CD4-positive, alpha-beta T cell treated with Interleukin-6 at 100 ng/mL for 8 hours (primary cell): ENCODE data around the gene CMIP.

Source experiments
- DNase-seq: peaks from one replicate; pipeline ENCODE4 v3.0.0-alpha.2; 2020; ENCODE audit warnings: mixed read lengths, low spot score

Gene CMIP

GRCh38 chr16:81661082-81661481 lies 216.5 kb downstream of the CMIP start:
- no peak for DNase-seq

GRCh38 chr16:81664153-81664552 lies 219.5 kb downstream of the CMIP start:
- DNase-seq: no peak

- no peak for DNase-seq
Measured at GRCh38 chr16:81665588-81665987, 221.0 kb downstream of the CMIP start.

- no peak for DNase-seq
Measured at GRCh38 chr16:81666113-81666512, 221.5 kb downstream of the CMIP start.

- no peak for DNase-seq
Measured at GRCh38 chr16:81668243-81669097, 223.9 kb downstream of the CMIP start.

- no peak for DNase-seq
Measured at GRCh38 chr16:81669473-81670350, 225.1 kb downstream of the CMIP start.

GRCh38 chr16:81671738-81672597 lies 227.4 kb downstream of the CMIP start:
- no peak for DNase-seq

- DNase-seq: no peak
Measured at GRCh38 chr16:81673432-81673831, 228.8 kb downstream of the CMIP start.

GRCh38 chr16:81675662-81676061 lies 231.1 kb downstream of the CMIP start:
- no peak for DNase-seq

- DNase-seq: no peak
Measured at GRCh38 chr16:81676066-81676882, 231.7 kb downstream of the CMIP start.

- no peak for DNase-seq
Measured at GRCh38 chr16:81676883-81677737, 232.5 kb downstream of the CMIP start.

GRCh38 chr16:81678326-81679095 lies 233.9 kb downstream of the CMIP start:
- no peak for DNase-seq

GRCh38 chr16:81679721-81680430 lies 235.3 kb downstream of the CMIP start:
- DNase-seq: no peak

- DNase-seq: no peak
Measured at GRCh38 chr16:81680444-81681275, 236.1 kb downstream of the CMIP start.

- no peak for DNase-seq
Measured at GRCh38 chr16:81681311-81681710, 236.7 kb downstream of the CMIP start.

GRCh38 chr16:81684242-81684837 lies 239.7 kb downstream of the CMIP start:
- no peak for DNase-seq

GRCh38 chr16:81684901-81685300 lies 240.3 kb downstream of the CMIP start:
- no peak for DNase-seq
